Colonic mucosa (tissue), 4 donors: Measurements from ENCODE around the gene ZPLD1. TPM values are rescaled to one million over a fixed set of nuclear protein-coding genes. Genes with fewer than 3 reads are reported as not detected.

Experiments used
- DNase-seq: peaks from one replicate; pipeline ENCODE4 v3.0.0-alpha.2; 2020
- H3K27ac ChIP-seq: fragments of 200-600 bp; one replicate; pipeline ENCODE4 v1.8.0; 2021
- H3K27me3 ChIP-seq: fragments of 200-600 bp; one replicate; pipeline ENCODE4 v1.8.0; 2021
- H3K36me3 ChIP-seq: fragments of 200-600 bp; one replicate; pipeline ENCODE4 v1.8.0; 2021
- H3K4me1 ChIP-seq: fragments of 200-600 bp; one replicate; pipeline ENCODE4 v1.8.0; 2021; ENCODE audit warnings: mild to moderate bottlenecking
- H3K4me3 ChIP-seq: fragments of 200-600 bp; one replicate; pipeline ENCODE4 v1.8.0; 2021
- H3K9ac ChIP-seq, 2 donors: one replicate each; pipeline ENCODE4 v1.7.0; 2013; ENCODE audit warnings: control low read depth in 2 of 2, low read depth in 2 of 2, low read length in 2 of 2
- H3K9me3 ChIP-seq: fragments of 200-600 bp; one replicate; pipeline ENCODE4 v1.8.0; 2021
- intact Hi-C: fragments of 100-400 bp; cut with DNase I; formaldehyde crosslinking; loops from one replicate; pipeline ENCODE4 v1.14.1; 2022
- total RNA-seq, 2 donors: library from RNA; stranded (reverse); fragmentation: NEBNext Ultra II Directional in 1 of 2; extraction: Animal tissue kit (Norgen Biotek cat#: 25700) in 1 of 2; gene quantifications; one replicate each; pipeline ENCODE4 v1.2.1, GENCODE V29; 2021
- TF ChIP-seq, protein P1 (sequence below): fragments of 200-600 bp; IDR thresholded peaks from one replicate; pipeline ENCODE4 v1.8.0; 2022; ENCODE audit warnings: antibody characterized with exemption, mild to moderate bottlenecking
- donor health status: healthy.
- donor health status: DM: no; HTN: no; CAD: no.
- donor health status: DM: no; HTN: no; CAD: no.

Gene ZPLD1
- total RNA-seq, 2 donors from 2014 or later = 0.05 TPM; not detected in 1

DNA sequence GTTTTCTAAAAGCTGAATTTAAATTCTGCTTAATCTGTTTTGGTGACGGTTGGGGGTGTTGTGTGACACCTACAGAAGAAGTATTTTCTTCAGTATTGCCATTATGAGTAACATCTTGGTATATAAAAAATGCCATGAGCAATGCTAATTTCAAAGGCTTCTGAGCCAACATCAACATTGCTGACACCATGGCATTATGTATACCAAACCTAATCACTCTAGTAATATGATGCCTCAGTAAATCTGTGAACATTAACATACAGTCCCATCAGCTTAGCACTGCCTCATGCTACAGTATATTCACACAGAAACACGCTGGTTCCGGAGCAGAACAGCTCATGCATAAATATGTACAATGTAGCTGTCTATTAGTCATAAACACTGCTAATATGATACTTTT is 75.8 kb downstream of the ZPLD1 start:
- intact Hi-C loops = no loop called here
- Histone ChIP-seq H3K36me3 (no peaks in the 10 kb centered on the region), H3K4me3 (no peak overlapping the region), H3K9me3 (no peaks in the 10 kb centered on the region), H3K9ac (no peak overlapping the region), H3K4me1 (no peaks in the 10 kb centered on the region), H3K27me3 (no peaks in the 10 kb centered on the region), H3K27ac (no peak overlapping the region)
- TF ChIP-seq, protein P1, sequence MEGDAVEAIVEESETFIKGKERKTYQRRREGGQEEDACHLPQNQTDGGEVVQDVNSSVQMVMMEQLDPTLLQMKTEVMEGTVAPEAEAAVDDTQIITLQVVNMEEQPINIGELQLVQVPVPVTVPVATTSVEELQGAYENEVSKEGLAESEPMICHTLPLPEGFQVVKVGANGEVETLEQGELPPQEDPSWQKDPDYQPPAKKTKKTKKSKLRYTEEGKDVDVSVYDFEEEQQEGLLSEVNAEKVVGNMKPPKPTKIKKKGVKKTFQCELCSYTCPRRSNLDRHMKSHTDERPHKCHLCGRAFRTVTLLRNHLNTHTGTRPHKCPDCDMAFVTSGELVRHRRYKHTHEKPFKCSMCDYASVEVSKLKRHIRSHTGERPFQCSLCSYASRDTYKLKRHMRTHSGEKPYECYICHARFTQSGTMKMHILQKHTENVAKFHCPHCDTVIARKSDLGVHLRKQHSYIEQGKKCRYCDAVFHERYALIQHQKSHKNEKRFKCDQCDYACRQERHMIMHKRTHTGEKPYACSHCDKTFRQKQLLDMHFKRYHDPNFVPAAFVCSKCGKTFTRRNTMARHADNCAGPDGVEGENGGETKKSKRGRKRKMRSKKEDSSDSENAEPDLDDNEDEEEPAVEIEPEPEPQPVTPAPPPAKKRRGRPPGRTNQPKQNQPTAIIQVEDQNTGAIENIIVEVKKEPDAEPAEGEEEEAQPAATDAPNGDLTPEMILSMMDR = no peak
- no peak for DNase-seq

DNA sequence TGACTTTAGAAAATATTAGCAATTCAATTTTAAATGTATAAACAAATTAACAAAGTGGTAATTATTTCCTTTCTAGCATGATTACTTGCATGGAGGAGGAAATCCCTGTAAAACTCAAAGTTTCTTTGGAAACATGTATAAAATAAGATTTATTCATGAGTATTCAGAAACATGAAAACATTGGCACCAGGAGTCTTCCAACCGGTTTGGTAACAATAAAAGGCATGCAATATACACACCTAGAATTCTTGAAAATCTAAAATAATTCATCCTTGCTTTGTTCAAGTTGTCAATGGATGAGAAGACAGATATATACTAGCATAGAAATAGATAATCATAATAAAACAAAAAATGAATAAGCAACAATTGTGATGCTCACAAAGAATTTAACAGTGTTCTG is 76.4 kb downstream of the ZPLD1 start:
- TF ChIP-seq, protein P1 = no peak
- Histone ChIP-seq H3K9ac (no peak overlapping the region), H3K36me3 (no peaks in the 10 kb centered on the region), H3K9me3 (no peaks in the 10 kb centered on the region), H3K4me1 (no peaks in the 10 kb centered on the region), H3K4me3 (no peak overlapping the region), H3K27me3 (no peaks in the 10 kb centered on the region), H3K27ac (no peak overlapping the region)
- intact Hi-C loops = no loop called here
- DNase-seq = no peak

DNA sequence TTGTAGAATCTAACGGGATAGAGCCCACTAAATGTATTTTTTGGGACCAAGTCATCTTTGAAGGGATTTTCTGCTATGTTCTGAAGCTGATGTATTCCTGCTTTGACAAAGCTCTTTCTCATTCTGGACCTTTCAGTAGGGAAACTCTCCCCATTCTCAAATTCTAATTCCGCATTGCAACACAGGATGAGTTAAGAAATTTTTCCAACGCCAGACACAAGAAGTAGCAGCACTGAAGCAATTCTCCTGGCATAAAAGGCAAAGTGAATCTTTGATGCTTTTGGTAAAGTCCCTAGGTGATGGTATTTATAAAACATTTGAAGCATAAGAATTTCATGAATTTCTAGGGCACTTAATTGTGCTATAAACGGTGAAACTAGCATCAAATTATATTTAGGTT is 76.8 kb downstream of the ZPLD1 start:
- intact Hi-C loops = no loop called here
- H3K9ac ChIP-seq = no peak overlapping the region
- H3K4me1 ChIP-seq = no peaks in the 10 kb centered on the region
- TF ChIP-seq, protein P1 = no peak
- no peak for DNase-seq
- H3K36me3 ChIP-seq = no peaks in the 10 kb centered on the region
- no peak overlapping the region for H3K4me3 ChIP-seq
- H3K9me3 ChIP-seq = no peaks in the 10 kb centered on the region
- no peak overlapping the region for H3K27ac ChIP-seq
- H3K27me3 ChIP-seq = no peaks in the 10 kb centered on the region

DNA sequence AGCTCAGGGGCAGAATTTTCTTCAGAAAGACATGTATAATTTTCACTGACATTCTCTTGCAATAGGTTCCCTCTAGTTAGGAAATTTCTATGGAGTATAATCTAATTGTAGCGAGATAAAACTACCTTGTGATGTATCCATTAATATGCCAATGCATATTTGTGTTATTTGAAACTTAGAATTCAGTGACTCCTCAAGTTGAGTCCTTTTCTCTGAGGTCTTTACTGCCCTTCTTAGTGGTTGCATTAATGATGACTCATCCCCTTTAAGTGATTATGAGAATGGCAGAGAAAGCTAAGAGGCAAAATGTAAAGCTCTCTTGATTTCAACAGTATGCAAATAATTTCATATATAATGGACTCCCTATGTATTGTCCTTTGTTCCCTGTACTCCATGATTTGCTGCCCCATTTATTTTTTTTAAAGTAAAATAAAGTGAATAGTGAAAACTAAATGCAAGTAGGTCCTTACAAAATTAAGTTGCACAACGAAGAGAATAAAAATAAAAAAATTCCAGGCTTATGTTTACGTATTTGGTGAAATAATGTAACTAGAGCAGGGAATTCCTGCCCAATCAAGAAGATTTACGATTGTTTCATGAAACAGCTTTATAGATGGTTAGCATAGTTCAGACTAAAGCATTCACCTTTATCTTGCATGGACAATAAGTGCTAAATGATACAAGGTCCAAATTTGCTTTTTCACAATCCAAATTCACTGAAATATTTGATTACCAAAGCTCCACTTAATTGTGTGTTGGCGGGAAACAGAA is 78.1 kb downstream of the ZPLD1 start:
- Histone ChIP-seq H3K27ac (no peak overlapping the region), H3K36me3 (no peaks in the 10 kb centered on the region), H3K9ac (no peak overlapping the region), H3K27me3 (no peaks in the 10 kb centered on the region), H3K4me1 (no peaks in the 10 kb centered on the region), H3K9me3 (no peaks in the 10 kb centered on the region), H3K4me3 (no peak overlapping the region)
- no peak for DNase-seq
- TF ChIP-seq, protein P1 = no peak
- intact Hi-C loops = no loop called here

DNA sequence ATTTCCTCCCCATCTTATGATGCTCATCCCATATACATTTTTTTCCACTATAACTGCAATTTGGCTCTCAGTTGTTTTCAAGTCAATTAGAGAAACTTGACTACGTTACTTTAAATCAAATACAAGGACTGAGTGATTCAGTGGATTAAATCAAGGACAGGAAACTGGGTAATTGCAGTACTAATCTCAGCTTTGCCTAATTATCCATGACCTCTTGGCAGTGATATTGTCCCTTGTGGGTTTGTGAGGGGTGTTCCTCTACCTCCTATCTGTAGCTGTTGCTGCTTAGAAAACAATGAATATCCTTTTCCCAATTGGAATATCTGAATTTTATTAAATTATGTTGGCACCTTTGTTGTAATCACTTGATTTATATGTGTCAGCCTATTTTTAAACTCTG is 79.4 kb downstream of the ZPLD1 start:
- Histone ChIP-seq H3K27me3 (no peaks in the 10 kb centered on the region), H3K4me3 (no peak overlapping the region), H3K27ac (no peak overlapping the region), H3K4me1 (no peaks in the 10 kb centered on the region), H3K36me3 (no peaks in the 10 kb centered on the region), H3K9me3 (no peaks in the 10 kb centered on the region), H3K9ac (no peak overlapping the region)
- TF ChIP-seq, protein P1 = no peak
- DNase-seq = no peak
- intact Hi-C loops = no loop called here
